HCT116 (cell line): ENCODE measurements around the gene AURKAIP1.

Experiments
- CTCF ChIP-seq, 3 experiments: fragments of 200-600 bp in 1 of 3; sonication (generic) in 1 of 3; IDR thresholded peaks in 2 of 3; conservative IDR thresholded peaks in 1 of 3; 2 replicates each; pipeline ENCODE4 v1.5.1; 2012 to 2017; ENCODE audit warnings: low read depth in 2 of 3, low read length in 2 of 3, antibody characterized with exemption in 1 of 3, borderline replicate concordance in 1 of 3, control low read depth in 1 of 3, mild to moderate bottlenecking in 1 of 3, mixed read lengths in 1 of 3, mixed run types in 1 of 3, moderate library complexity in 1 of 3; ENCODE audit not compliant: insufficient read depth in 1 of 3
- MAX ChIP-seq: IDR thresholded peaks from 2 replicates; pipeline ENCODE4 v1.6.1; 2012
- POLR2A ChIP-seq: IDR thresholded peaks from 2 replicates; pipeline ENCODE4 v1.7.0; 2011; ENCODE audit warnings: borderline replicate concordance; ENCODE audit not compliant: insufficient read depth, insufficient read length; ENCODE audit errors: extremely low read depth
- POLR2AphosphoS5 ChIP-seq: IDR thresholded peaks from 2 replicates; pipeline ENCODE4 v1.6.1; 2011; ENCODE audit warnings: mild to moderate bottlenecking, low read depth, low read length, moderate library complexity
- RAD21 ChIP-seq: IDR thresholded peaks from 2 replicates; pipeline ENCODE4 v1.6.1; 2012; ENCODE audit warnings: low read depth, mild to moderate bottlenecking
- SIN3A ChIP-seq: IDR thresholded peaks from 2 replicates; pipeline ENCODE4 v1.6.1; 2012; ENCODE audit warnings: low read depth
- ZNF274 ChIP-seq: fragments of 200-500 bp; sonication (Bioruptor generic); IDR thresholded peaks from 2 replicates; pipeline ENCODE4 v1.6.1; 2014; ENCODE audit warnings: mild to moderate bottlenecking, low read depth, low read length, inconsistent platforms

- TF ChIP-seq POLR2A (no peak), SIN3A (no peak), RAD21 (no peak), MAX (no peak), ZNF274 (no peak), CTCF (IDR thresholded peaks at IDR 0.05 in 2 of 3, conservative IDR thresholded peaks at IDR 0.05 in 1 of 3; ENCODE audit: borderline replicate concordance in 1 of 3, insufficient read depth in 1 of 3, low read depth in 2 of 3, low read length in 2 of 3) (no peak), POLR2AphosphoS5 (no peak)
Observed at GRCh38 chr1:1376551-1377226, 1.7 kb upstream of the AURKAIP1 start.
